PC-9 (cell line): ENCODE measurements around the gene ACE2.

Experiments used
- EZH2 ChIP-seq: fragments of 200-600 bp; sonication (generic); IDR thresholded peaks from 2 replicates; pipeline ENCODE4 v1.8.0; 2017; ENCODE audit warnings: antibody characterized with exemption, low read depth
- TF ChIP-seq, protein P1 (sequence below): fragments of 200-600 bp; sonication (generic); conservative IDR thresholded peaks from 2 replicates; pipeline ENCODE4 v1.6.1; 2017; ENCODE audit warnings: mixed run types, antibody characterized with exemption, mild to moderate bottlenecking, moderate library complexity

DNA sequence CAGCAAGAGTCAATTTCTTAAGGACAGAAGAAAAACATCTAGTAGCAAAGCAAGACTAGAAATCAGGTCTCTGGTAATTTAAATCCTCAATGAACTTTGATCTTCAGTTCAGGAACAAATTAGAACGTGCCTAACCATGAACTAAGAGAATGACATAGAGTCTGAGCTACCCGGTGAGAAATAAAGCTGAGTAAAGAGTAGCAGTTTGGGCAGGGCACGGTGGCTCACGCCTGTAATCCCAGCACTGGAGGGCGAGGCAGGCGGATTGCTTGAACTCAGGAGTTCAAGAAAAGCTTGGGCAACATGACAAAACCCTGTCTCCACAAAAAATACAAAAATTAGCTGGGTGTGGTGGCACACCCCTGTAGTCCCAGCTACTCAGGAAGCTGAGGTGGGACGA is 37.7 kb downstream of the ACE2 start:
- TF ChIP-seq, protein P1, sequence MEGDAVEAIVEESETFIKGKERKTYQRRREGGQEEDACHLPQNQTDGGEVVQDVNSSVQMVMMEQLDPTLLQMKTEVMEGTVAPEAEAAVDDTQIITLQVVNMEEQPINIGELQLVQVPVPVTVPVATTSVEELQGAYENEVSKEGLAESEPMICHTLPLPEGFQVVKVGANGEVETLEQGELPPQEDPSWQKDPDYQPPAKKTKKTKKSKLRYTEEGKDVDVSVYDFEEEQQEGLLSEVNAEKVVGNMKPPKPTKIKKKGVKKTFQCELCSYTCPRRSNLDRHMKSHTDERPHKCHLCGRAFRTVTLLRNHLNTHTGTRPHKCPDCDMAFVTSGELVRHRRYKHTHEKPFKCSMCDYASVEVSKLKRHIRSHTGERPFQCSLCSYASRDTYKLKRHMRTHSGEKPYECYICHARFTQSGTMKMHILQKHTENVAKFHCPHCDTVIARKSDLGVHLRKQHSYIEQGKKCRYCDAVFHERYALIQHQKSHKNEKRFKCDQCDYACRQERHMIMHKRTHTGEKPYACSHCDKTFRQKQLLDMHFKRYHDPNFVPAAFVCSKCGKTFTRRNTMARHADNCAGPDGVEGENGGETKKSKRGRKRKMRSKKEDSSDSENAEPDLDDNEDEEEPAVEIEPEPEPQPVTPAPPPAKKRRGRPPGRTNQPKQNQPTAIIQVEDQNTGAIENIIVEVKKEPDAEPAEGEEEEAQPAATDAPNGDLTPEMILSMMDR: no peak
- TF ChIP-seq EZH2: no peak
